A673 (cell line): ENCODE data around the gene ZBTB21. TPM values are rescaled to one million over a fixed set of nuclear protein-coding genes. Genes with fewer than 3 reads are reported as not detected.

Source experiments
- BruUV-seq: library from RNA; stranded (reverse); fragments of 400-500 nt; replicated peaks from 2 replicates; lab custom pipeline; 2021; lab: Mats Ljungman, UMichigan
- CTCF ChIA-PET: fragments of 300-600 bp; sonication (Branson Sonifier 250); formaldehyde crosslinking; loops from one replicate; lab custom pipeline; 2022; ENCODE audit warnings: antibody characterized with exemption; lab: Charles Lee
- POLR2A ChIA-PET: fragments of 300-600 bp; sonication (Branson Sonifier 250); formaldehyde crosslinking; loops from one replicate; lab custom pipeline; 2022; ENCODE audit warnings: antibody characterized with exemption; ENCODE audit not compliant: low non-redundant PET; lab: Charles Lee
- DNase-seq: peaks from one replicate; pipeline ENCODE4 v3.0.0-alpha.2; 2015; ENCODE audit warnings: low spot score
- H3K27ac ChIP-seq: fragments of 200-600 bp; sonication (generic); 2 replicates; pipeline ENCODE4 v1.5.1; 2016; ENCODE audit warnings: mixed run types, low read depth, mild to moderate bottlenecking, mixed read lengths, antibody characterized with exemption, low read length; ENCODE audit not compliant: poor library complexity, severe bottlenecking
- H3K27me3 ChIP-seq: fragments of 200-600 bp; sonication (generic); replicated peaks from 2 replicates; pipeline ENCODE4 v1.6.1; 2017; ENCODE audit warnings: mixed run types, low read depth, mild to moderate bottlenecking, mixed read lengths, antibody characterized with exemption, low read length; ENCODE audit not compliant: insufficient read depth, poor library complexity
- H3K36me3 ChIP-seq: fragments of 200-600 bp; sonication (generic); 2 replicates; pipeline ENCODE4 v1.6.1; 2016; ENCODE audit warnings: mixed run types, mild to moderate bottlenecking, mixed read lengths, antibody characterized with exemption, low read length; ENCODE audit not compliant: insufficient read depth, poor library complexity, severe bottlenecking
- H3K4me1 ChIP-seq: fragments of 200-600 bp; sonication (generic); 2 replicates; pipeline ENCODE4 v1.6.1; 2017; ENCODE audit warnings: mixed run types, mild to moderate bottlenecking, mixed read lengths, antibody characterized with exemption, low read length; ENCODE audit not compliant: insufficient read depth, poor library complexity, severe bottlenecking
- H3K4me3 ChIP-seq: fragments of 200-600 bp; sonication (generic); 2 replicates; pipeline ENCODE4 v1.5.1; 2016; ENCODE audit warnings: low read depth, mixed run types, mild to moderate bottlenecking, mixed read lengths, low read length; ENCODE audit not compliant: poor library complexity, severe bottlenecking
- H3K9me3 ChIP-seq: fragments of 200-600 bp; sonication (generic); 2 replicates; pipeline ENCODE4 v1.6.1; 2016; ENCODE audit warnings: mixed run types, low read depth, mild to moderate bottlenecking, mixed read lengths, antibody characterized with exemption, low read length; ENCODE audit not compliant: poor library complexity, severe bottlenecking
- CTCF ChIP-seq: fragments of 300-800, 200-600 bp; sonication (generic); conservative IDR thresholded peaks from 2 replicates; pipeline ENCODE4 v1.5.1; 2017; ENCODE audit warnings: low read depth, mild to moderate bottlenecking, antibody characterized with exemption, low read length, moderate library complexity, mixed read lengths
- EZH2 ChIP-seq: fragments of 200-600 bp; sonication (generic); IDR thresholded peaks from 2 replicates; pipeline ENCODE4 v1.6.1; 2017; ENCODE audit warnings: borderline replicate concordance, low read depth, mild to moderate bottlenecking, mixed read lengths, antibody characterized with exemption, low read length; ENCODE audit not compliant: poor library complexity, severe bottlenecking
- intact Hi-C: fragments of 100-400 bp; cut with micrococcal nuclease; formaldehyde crosslinking; loops from one replicate; pipeline ENCODE4 v1.10.0; 2022; ENCODE audit not compliant: unreplicated experiment
- total RNA-seq: library from RNA; stranded (reverse); gene quantifications from 2 replicates; pipeline ENCODE4 v1.2.3, GENCODE V29; 2021

Gene ZBTB21
- total RNA-seq, 1 experiment from 2014 or later: 20.7 TPM

- TF ChIP-seq CTCF: no peak
- TF ChIP-seq EZH2: no peak
- no TSS peak for BruUV-seq
- Histone ChIP-seq H3K27me3 (no peaks in the 10 kb centered on the region), H3K4me1 (no peaks in the 10 kb centered on the region), H3K36me3 (peaks cover 46% of the 10 kb centered on the region), H3K27ac (no peak overlapping the region), H3K4me3 (no peak overlapping the region), H3K9me3 (no peaks in the 10 kb centered on the region)
- ChIA-PET POLR2A (no interaction called here), CTCF (no interaction called here)
- no peak for DNase-seq
- intact Hi-C loops: no loop called here
Measured at GRCh38 chr21:41993744-41994143, 16.4 kb downstream of the ZBTB21 start.

- H3K27ac ChIP-seq: no peak overlapping the region
- H3K27me3 ChIP-seq: no peaks in the 10 kb centered on the region
- TF ChIP-seq CTCF (no peak), EZH2 (no peak)
- BruUV-seq: no TSS peak
- no peak for DNase-seq
- intact Hi-C loops: no loop called here
- ChIA-PET POLR2A (no interaction called here), CTCF (no interaction called here)
- peaks cover 44% of the 10 kb centered on the region for H3K36me3 ChIP-seq
- no peaks in the 10 kb centered on the region for H3K4me1 ChIP-seq
- no peak overlapping the region for H3K4me3 ChIP-seq
- H3K9me3 ChIP-seq: no peaks in the 10 kb centered on the region
Measured at GRCh38 chr21:41992576-41992975, 17.6 kb downstream of the ZBTB21 start.

- Histone ChIP-seq H3K4me3 (no peak overlapping the region), H3K27me3 (no peaks in the 10 kb centered on the region), H3K36me3 (peaks cover 35% of the 10 kb centered on the region), H3K9me3 (no peaks in the 10 kb centered on the region), H3K27ac (no peak overlapping the region), H3K4me1 (no peaks in the 10 kb centered on the region)
- POLR2A ChIA-PET: no interaction called here
- intact Hi-C loops: no loop called here
- CTCF ChIA-PET: no interaction called here
- no TSS peak for BruUV-seq
- no peak for TF ChIP-seq EZH2
- no peak for TF ChIP-seq CTCF
- no peak for DNase-seq
Measured at GRCh38 chr21:41991659-41992058, 18.5 kb downstream of the ZBTB21 start.
